NCI-H1694 treated with DMSO at 0.1 percent for 48 hours (cell line): ENCODE measurements around the gene GPR176.

Source experiments
- DNase-seq: peaks from one replicate; lab custom pipeline; 2025; lab: John Stamatoyannopoulos, UW

The GPR176 gene

GRCh38 chr15:39890621-39891020, 29.4 kb downstream of the GPR176 start:
- DNase-seq, result no peak

- DNase-seq, result no peak
Measured at GRCh38 chr15:39889601-39890000, 30.5 kb downstream of the GPR176 start.

GRCh38 chr15:39888809-39889208, 31.3 kb downstream of the GPR176 start:
- no peak for DNase-seq

- no peak for DNase-seq
Measured at GRCh38 chr15:39888243-39888642, 31.8 kb downstream of the GPR176 start.

GRCh38 chr15:39887832-39888231, 32.2 kb downstream of the GPR176 start:
- no peak for DNase-seq

- no peak for DNase-seq
Measured at GRCh38 chr15:39887211-39887610, 32.9 kb downstream of the GPR176 start.

GRCh38 chr15:39886418-39886817, 33.6 kb downstream of the GPR176 start:
- no peak for DNase-seq

GRCh38 chr15:39885099-39885777, 34.8 kb downstream of the GPR176 start:
- no peak for DNase-seq

GRCh38 chr15:39884351-39884750, 35.7 kb downstream of the GPR176 start:
- no peak for DNase-seq

GRCh38 chr15:39882602-39883001, 37.5 kb downstream of the GPR176 start:
- no peak for DNase-seq

GRCh38 chr15:39881790-39882189, 38.3 kb downstream of the GPR176 start:
- DNase-seq, result no peak

GRCh38 chr15:39880718-39881387, 39.2 kb downstream of the GPR176 start:
- no peak for DNase-seq

- no peak for DNase-seq
Measured at GRCh38 chr15:39878406-39878785, 41.7 kb downstream of the GPR176 start.

GRCh38 chr15:39874890-39875549, 45.0 kb downstream of the GPR176 start:
- no peak for DNase-seq

- no peak for DNase-seq
Measured at GRCh38 chr15:39873978-39874377, 46.1 kb downstream of the GPR176 start.

GRCh38 chr15:39870537-39870936, 49.5 kb downstream of the GPR176 start:
- DNase-seq, result no peak

- no peak for DNase-seq
Measured at GRCh38 chr15:39869858-39870515, 50.1 kb downstream of the GPR176 start.

GRCh38 chr15:39869254-39869653, 50.8 kb downstream of the GPR176 start:
- no peak for DNase-seq

- no peak for DNase-seq
Measured at GRCh38 chr15:39868396-39868795, 51.7 kb downstream of the GPR176 start.

- DNase-seq, result no peak
Measured at GRCh38 chr15:39864116-39864515, 56.0 kb downstream of the GPR176 start.

GRCh38 chr15:39860871-39861270, 59.2 kb downstream of the GPR176 start:
- no peak for DNase-seq

GRCh38 chr15:39860200-39860599, 59.9 kb downstream of the GPR176 start:
- no peak for DNase-seq

GRCh38 chr15:39859636-39860035, 60.4 kb downstream of the GPR176 start:
- no peak for DNase-seq
